ENCODE results near the gene NEDD4L.

Gene NEDD4L

DNA sequence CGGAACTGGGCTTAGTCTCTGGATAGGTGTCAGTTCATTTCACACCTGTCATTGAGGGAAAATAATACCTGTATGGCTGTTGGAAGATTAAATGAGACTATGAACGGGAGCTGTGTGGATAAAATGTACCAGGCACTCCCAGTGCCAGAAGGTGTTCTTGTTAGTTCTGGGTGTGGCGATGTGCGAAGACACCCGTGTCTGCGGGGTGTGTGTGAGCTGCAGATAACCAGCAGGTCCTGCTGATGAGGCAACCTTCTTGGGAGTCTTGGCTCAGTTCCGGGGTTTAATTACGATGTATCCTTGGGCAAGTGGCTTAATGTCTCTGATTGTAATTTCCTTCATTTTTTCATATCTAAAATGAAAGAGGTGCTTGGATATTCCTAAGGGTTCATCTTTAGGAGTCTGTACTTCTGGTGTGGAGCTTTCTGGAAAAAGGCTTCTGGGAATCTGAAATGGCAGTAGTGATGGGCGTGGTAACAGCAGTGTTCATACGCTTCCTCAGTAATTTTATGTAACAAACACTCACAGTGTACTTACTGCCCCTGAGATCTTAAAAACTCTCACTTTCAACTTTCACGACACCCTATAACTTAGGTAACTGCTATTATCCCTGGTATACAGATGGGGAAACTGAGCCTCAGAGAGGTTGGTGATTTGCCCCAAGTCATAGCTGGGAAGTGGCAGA lies 35.0 kb downstream of the NEDD4L start:
- TF ChIP-seq, protein P1, sequence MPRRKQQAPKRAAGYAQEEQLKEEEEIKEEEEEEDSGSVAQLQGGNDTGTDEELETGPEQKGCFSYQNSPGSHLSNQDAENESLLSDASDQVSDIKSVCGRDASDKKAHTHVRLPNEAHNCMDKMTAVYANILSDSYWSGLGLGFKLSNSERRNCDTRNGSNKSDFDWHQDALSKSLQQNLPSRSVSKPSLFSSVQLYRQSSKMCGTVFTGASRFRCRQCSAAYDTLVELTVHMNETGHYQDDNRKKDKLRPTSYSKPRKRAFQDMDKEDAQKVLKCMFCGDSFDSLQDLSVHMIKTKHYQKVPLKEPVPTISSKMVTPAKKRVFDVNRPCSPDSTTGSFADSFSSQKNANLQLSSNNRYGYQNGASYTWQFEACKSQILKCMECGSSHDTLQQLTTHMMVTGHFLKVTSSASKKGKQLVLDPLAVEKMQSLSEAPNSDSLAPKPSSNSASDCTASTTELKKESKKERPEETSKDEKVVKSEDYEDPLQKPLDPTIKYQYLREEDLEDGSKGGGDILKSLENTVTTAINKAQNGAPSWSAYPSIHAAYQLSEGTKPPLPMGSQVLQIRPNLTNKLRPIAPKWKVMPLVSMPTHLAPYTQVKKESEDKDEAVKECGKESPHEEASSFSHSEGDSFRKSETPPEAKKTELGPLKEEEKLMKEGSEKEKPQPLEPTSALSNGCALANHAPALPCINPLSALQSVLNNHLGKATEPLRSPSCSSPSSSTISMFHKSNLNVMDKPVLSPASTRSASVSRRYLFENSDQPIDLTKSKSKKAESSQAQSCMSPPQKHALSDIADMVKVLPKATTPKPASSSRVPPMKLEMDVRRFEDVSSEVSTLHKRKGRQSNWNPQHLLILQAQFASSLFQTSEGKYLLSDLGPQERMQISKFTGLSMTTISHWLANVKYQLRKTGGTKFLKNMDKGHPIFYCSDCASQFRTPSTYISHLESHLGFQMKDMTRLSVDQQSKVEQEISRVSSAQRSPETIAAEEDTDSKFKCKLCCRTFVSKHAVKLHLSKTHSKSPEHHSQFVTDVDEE (CRISPR knock-in tag; IDR thresholded peaks at IDR 0.05): no peak
- TF ChIP-seq ZFP3 (CRISPR knock-in tag; IDR thresholded peaks at IDR 0.05): no peak
- no peak for ATAC-seq

DNA sequence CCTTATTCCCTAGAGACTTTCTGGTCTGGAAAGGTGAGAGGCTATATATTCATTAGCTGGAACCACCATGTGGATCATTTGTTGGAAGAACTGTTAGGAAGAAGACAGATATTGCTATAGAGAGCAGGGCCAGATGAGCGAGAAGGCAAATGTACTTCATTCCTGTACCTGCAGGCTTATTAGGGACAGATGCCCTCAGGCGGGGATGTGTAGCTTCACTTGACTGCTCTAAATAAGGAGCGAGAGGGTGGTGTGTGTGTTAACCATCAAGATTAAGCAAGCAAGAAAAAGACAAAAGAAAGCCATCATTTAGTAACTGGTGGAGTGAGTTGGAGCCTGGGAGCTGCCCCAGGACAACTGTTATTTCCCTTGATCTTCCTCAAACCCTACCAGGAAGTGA lies 36.4 kb downstream of the NEDD4L start:
- no peak for ATAC-seq
- TF ChIP-seq, protein P2, sequence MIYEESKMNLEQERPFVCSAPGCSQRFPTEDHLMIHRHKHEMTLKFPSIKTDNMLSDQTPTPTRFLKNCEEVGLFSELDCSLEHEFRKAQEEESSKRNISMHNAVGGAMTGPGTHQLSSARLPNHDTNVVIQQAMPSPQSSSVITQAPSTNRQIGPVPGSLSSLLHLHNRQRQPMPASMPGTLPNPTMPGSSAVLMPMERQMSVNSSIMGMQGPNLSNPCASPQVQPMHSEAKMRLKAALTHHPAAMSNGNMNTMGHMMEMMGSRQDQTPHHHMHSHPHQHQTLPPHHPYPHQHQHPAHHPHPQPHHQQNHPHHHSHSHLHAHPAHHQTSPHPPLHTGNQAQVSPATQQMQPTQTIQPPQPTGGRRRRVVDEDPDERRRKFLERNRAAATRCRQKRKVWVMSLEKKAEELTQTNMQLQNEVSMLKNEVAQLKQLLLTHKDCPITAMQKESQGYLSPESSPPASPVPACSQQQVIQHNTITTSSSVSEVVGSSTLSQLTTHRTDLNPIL (CRISPR knock-in tag; IDR thresholded peaks at IDR 0.05; ENCODE audit: low read depth): no peak
- TF ChIP-seq, protein P3, sequence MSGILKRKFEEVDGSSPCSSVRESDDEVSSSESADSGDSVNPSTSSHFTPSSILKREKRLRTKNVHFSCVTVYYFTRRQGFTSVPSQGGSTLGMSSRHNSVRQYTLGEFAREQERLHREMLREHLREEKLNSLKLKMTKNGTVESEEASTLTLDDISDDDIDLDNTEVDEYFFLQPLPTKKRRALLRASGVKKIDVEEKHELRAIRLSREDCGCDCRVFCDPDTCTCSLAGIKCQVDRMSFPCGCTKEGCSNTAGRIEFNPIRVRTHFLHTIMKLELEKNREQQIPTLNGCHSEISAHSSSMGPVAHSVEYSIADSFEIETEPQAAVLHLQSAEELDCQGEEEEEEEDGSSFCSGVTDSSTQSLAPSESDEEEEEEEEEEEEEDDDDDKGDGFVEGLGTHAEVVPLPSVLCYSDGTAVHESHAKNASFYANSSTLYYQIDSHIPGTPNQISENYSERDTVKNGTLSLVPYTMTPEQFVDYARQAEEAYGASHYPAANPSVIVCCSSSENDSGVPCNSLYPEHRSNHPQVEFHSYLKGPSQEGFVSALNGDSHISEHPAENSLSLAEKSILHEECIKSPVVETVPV (CRISPR knock-in tag; IDR thresholded peaks at IDR 0.05): no peak
- TF ChIP-seq ZFP30 (CRISPR knock-in tag; IDR thresholded peaks at IDR 0.05): no peak
- no peak for TF ChIP-seq ZNF8 (CRISPR knock-in tag; IDR thresholded peaks at IDR 0.05)
- TF ChIP-seq ARNTL (CRISPR knock-in tag; IDR thresholded peaks at IDR 0.05; ENCODE audit: borderline replicate concordance, low read depth): no peak
- no peak for TF ChIP-seq RARB (CRISPR knock-in tag; IDR thresholded peaks at IDR 0.05)
- TF ChIP-seq ISL1 (CRISPR knock-in tag; IDR thresholded peaks at IDR 0.05): no peak

DNA sequence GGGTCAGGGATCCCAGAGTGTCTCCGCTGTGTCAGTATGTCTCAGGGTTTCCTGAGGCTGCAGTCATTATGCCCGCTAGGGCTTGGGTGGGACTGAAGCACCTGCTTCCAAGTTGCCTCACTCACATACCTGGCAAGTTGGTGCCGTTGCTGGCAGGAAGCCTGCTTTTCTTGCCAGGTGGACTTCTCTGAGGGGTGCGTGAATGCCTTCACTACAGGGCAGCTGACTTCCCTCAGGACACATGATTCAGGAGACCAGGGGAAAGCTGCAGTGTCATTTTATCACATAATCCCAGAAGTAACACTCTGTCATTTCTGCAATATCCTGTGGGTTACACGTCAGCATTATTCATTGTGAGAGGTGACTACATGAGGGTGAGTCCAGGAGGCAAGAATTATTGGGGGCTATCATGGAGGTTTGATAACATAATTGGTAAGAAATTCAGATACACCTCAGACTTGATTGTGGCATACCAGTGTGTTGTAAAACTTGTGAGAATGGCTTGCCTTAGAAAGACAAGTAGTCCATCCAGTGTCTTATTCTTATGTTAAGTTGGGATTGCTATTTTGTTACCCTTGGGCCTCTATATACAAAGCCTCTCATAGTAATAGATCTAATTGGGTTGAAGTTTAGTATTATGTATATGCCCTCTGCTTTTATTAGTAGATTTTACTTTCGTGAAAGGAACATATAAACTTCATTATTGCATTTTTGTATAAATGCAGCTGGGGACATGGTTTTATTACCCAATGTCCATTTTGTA lies 44.1 kb downstream of the NEDD4L start:
- ATAC-seq: no peak
- TF ChIP-seq, protein P4, sequence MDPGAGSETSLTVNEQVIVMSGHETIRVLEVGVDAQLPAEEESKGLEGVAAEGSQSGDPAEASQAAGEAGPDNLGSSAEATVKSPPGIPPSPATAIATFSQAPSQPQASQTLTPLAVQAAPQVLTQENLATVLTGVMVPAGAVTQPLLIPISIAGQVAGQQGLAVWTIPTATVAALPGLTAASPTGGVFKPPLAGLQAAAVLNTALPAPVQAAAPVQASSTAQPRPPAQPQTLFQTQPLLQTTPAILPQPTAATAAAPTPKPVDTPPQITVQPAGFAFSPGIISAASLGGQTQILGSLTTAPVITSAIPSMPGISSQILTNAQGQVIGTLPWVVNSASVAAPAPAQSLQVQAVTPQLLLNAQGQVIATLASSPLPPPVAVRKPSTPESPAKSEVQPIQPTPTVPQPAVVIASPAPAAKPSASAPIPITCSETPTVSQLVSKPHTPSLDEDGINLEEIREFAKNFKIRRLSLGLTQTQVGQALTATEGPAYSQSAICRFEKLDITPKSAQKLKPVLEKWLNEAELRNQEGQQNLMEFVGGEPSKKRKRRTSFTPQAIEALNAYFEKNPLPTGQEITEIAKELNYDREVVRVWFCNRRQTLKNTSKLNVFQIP (CRISPR knock-in tag; IDR thresholded peaks at IDR 0.05; ENCODE audit: borderline replicate concordance, low read depth): no peak
- TF ChIP-seq ZC3H10 (CRISPR knock-in tag; IDR thresholded peaks at IDR 0.05) (no peak), ZFP3 (CRISPR knock-in tag; IDR thresholded peaks at IDR 0.05) (no peak), BACH2 (CRISPR knock-in tag; IDR thresholded peaks at IDR 0.05; ENCODE audit: borderline replicate concordance) (no peak), ZNF70 (CRISPR knock-in tag; IDR thresholded peaks at IDR 0.05) (no peak), ZNF8 (CRISPR knock-in tag; IDR thresholded peaks at IDR 0.05) (no peak), ARNTL (CRISPR knock-in tag; IDR thresholded peaks at IDR 0.05; ENCODE audit: borderline replicate concordance, low read depth) (no peak), ESRRG (CRISPR knock-in tag; IDR thresholded peaks at IDR 0.05) (no peak), ZNF565 (CRISPR knock-in tag; conservative IDR thresholded peaks at IDR 0.05; ENCODE audit: low read depth) (no peak), SNAI2 (CRISPR knock-in tag; IDR thresholded peaks at IDR 0.05) (no peak), ISL1 (CRISPR knock-in tag; IDR thresholded peaks at IDR 0.05) (no peak)
- TF ChIP-seq, protein P3 (CRISPR knock-in tag; IDR thresholded peaks at IDR 0.05): no peak

DNA sequence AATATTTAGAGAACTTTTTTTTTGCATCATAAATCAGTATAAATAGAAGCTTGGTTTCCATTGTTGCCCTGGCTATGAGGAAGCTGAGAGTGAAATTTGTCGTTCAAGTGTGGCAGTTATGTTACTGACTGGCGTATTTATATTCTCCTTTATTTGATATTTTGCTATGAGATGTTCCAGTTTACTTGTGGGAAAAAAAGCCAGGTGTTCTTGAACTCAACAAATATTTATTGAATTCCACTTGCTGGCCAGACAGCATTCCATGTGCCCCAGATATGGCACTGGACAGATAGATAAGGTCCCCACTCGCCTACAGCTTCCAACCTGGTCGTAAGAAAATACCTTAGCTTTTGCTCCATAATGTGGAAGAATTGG lies 44.7 kb downstream of the NEDD4L start:
- no peak for TF ChIP-seq RARB (CRISPR knock-in tag; IDR thresholded peaks at IDR 0.05)
- TF ChIP-seq ZNF70 (CRISPR knock-in tag; IDR thresholded peaks at IDR 0.05): no peak
- TF ChIP-seq GLIS3 (CRISPR knock-in tag; IDR thresholded peaks at IDR 0.05): no peak
- no peak for TF ChIP-seq ZNF8 (CRISPR knock-in tag; IDR thresholded peaks at IDR 0.05)
- no peak for TF ChIP-seq ESRRG (CRISPR knock-in tag; IDR thresholded peaks at IDR 0.05)
- no peak for TF ChIP-seq ZFP3 (CRISPR knock-in tag; IDR thresholded peaks at IDR 0.05)
- TF ChIP-seq TCF4 (CRISPR knock-in tag; IDR thresholded peaks at IDR 0.05; ENCODE audit: borderline replicate concordance): no peak
- no peak for TF ChIP-seq ISL1 (CRISPR knock-in tag; IDR thresholded peaks at IDR 0.05)
- no peak for TF ChIP-seq ARNTL (CRISPR knock-in tag; IDR thresholded peaks at IDR 0.05; ENCODE audit: borderline replicate concordance, low read depth)
- TF ChIP-seq BACH2 (CRISPR knock-in tag; IDR thresholded peaks at IDR 0.05; ENCODE audit: borderline replicate concordance): no peak
- no peak for TF ChIP-seq OSR1 (CRISPR knock-in tag; IDR thresholded peaks at IDR 0.05)
- TF ChIP-seq TOX (CRISPR knock-in tag; IDR thresholded peaks at IDR 0.05; ENCODE audit: borderline replicate concordance): no peak
- no peak for TF ChIP-seq ZC3H10 (CRISPR knock-in tag; IDR thresholded peaks at IDR 0.05)
- no peak for TF ChIP-seq PPARA (CRISPR knock-in tag; IDR thresholded peaks at IDR 0.05; ENCODE audit: borderline replicate concordance)
- TF ChIP-seq ZNF565 (CRISPR knock-in tag; conservative IDR thresholded peaks at IDR 0.05; ENCODE audit: low read depth): no peak
- TF ChIP-seq, protein P1 (CRISPR knock-in tag; IDR thresholded peaks at IDR 0.05): no peak
- ATAC-seq: no peak
